Left lung (tissue), 10 donors: ENCODE results near the gene DTL. TPM values are rescaled to one million over a fixed set of nuclear protein-coding genes. Genes with fewer than 3 reads are reported as not detected.

Experiments
- ATAC-seq: fragments of 200-7000 bp; cut with Tn5 transposase; one replicate; pipeline ENCODE4 v1.9.1; 2020; ENCODE audit warnings: moderate library complexity
- DNase-seq, 4 donors: peaks; one replicate each; pipeline ENCODE4 v3.0.0-alpha.2; 2013 to 2020
- H3K27ac ChIP-seq, 2 donors: fragments of 200-600 bp; sonication (generic) in 1 of 2; one replicate each; pipeline versions ENCODE4 v1.5.0 to v1.8.0; 2020 to 2021
- H3K27me3 ChIP-seq, 2 donors: fragments of 200-600 bp; sonication (generic) in 1 of 2; one replicate each; pipeline versions ENCODE4 v1.5.0 to v1.8.0; 2020 to 2021
- H3K36me3 ChIP-seq, 2 donors: fragments of 200-600 bp; sonication (generic) in 1 of 2; one replicate each; pipeline versions ENCODE4 v1.5.0 to v1.8.0; 2020 to 2021
- H3K4me1 ChIP-seq, 2 donors: fragments of 200-600 bp; one replicate each; pipeline ENCODE4 v1.8.0; 2021
- H3K4me3 ChIP-seq, 2 donors: fragments of 200-600 bp; sonication (generic) in 1 of 2; one replicate each; pipeline versions ENCODE4 v1.5.0 to v1.8.0; 2020 to 2021; ENCODE audit warnings: mild to moderate bottlenecking in 1 of 2
- H3K9me3 ChIP-seq, 2 donors: fragments of 200-600 bp; sonication (generic) in 1 of 2; one replicate each; pipeline versions ENCODE4 v1.5.0 to v1.8.0; 2020 to 2021
- intact Hi-C, 2 donors: fragments of 100-400 bp; cut with DNase I; formaldehyde crosslinking; loops; one replicate each; pipeline versions ENCODE4 v1.11.2 to v1.14.2; 2022
- polyA plus RNA-seq, 6 donors: library from polyadenylated mRNA; unstranded; fragments of 120-200 nt; gene quantifications; one replicate each; pipeline ENCODE4 v1.2.1, GENCODE V29; 2013; ENCODE audit not compliant: insufficient read length in 6 of 6
- total RNA-seq, 2 donors: library from RNA; stranded (reverse); fragmentation: NEBNext Ultra II Directional; extraction: Animal tissue kit (Norgen Biotek cat#: 25700); gene quantifications; one replicate each; pipeline ENCODE4 v1.2.1, GENCODE V29; 2021
- TF ChIP-seq, protein P1 (sequence below), 2 donors: fragments of 200-600 bp; sonication (generic) in 1 of 2; IDR thresholded peaks; one replicate each; pipeline versions ENCODE4 v1.5.0 to v1.8.0; 2021; ENCODE audit warnings: antibody characterized with exemption in 2 of 2
- donor health status: DM: no; HTN: yes; CAD: no.
- donor health status: DM: no; HTN: no; CAD: no.

The DTL gene
- total and polyA plus RNA-seq, 8 donors: 8.7 to 38.3 (median 28.2) TPM

DNA sequence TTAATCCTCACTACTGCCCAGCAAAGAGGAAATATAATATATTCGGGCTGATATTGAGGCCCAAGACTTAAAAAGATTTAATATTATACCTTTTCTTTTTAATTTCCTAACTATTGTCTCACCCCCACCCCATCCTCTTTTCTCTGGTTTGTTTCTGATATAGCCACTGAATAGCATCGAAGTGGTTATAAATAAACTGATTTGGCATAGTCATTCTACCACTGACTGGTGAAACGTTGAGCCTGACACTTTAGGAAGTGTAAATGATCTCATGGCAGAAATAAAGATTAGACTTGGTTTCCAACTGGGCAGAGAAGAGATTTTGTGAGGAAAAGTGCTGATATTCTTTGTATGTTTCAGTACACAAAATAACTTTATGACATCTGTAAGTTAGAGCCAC, 39.3 kb downstream of the DTL start:
- intact Hi-C loops: loop anchor here in 1 of 2 donors (5.0 kb wide), 2 partner anchors 217 to 292 kb away; no protein-coding TSS in a partner anchor
- Histone ChIP-seq H3K27ac (no peak overlapping the region), H3K4me3 (no peak overlapping the region), H3K4me1 (peaks cover 0 to 6% of the 10 kb centered on the region in 2 donors), H3K27me3 (no peaks in the 10 kb centered on the region), H3K36me3 (no peaks in the 10 kb centered on the region), H3K9me3 (no peaks in the 10 kb centered on the region)
- no peak for ATAC-seq
- TF ChIP-seq, protein P1, sequence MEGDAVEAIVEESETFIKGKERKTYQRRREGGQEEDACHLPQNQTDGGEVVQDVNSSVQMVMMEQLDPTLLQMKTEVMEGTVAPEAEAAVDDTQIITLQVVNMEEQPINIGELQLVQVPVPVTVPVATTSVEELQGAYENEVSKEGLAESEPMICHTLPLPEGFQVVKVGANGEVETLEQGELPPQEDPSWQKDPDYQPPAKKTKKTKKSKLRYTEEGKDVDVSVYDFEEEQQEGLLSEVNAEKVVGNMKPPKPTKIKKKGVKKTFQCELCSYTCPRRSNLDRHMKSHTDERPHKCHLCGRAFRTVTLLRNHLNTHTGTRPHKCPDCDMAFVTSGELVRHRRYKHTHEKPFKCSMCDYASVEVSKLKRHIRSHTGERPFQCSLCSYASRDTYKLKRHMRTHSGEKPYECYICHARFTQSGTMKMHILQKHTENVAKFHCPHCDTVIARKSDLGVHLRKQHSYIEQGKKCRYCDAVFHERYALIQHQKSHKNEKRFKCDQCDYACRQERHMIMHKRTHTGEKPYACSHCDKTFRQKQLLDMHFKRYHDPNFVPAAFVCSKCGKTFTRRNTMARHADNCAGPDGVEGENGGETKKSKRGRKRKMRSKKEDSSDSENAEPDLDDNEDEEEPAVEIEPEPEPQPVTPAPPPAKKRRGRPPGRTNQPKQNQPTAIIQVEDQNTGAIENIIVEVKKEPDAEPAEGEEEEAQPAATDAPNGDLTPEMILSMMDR (IDR thresholded peaks at IDR 0.05): no peak
- no peak for DNase-seq

DNA sequence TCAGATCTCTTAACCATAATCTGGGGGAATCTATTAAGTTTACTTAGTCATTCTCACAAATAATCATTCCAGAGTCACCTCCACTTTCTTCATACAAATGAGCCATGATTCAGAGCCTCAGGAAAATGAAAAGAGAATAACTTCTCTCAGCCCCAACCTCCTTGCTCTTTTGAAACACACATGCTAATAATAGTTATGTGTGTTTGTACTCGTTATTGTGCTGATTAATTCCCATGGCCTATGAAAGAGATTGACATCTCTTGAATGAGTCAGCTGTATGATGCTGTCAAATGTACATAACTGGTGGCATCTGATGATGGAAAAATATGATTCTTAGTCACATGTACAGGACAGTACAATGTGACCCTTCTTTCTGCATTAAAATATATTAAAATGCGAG, 41.5 kb downstream of the DTL start:
- no peaks in the 10 kb centered on the region for H3K36me3 ChIP-seq
- H3K9me3 ChIP-seq: no peaks in the 10 kb centered on the region
- H3K4me1 ChIP-seq: no peaks in the 10 kb centered on the region
- intact Hi-C loops: no loop called here
- DNase-seq (no peak), ATAC-seq (no peak)
- H3K27ac ChIP-seq: no peak overlapping the region
- no peaks in the 10 kb centered on the region for H3K27me3 ChIP-seq
- TF ChIP-seq, protein P1 (IDR thresholded peaks at IDR 0.05): no peak
- no peak overlapping the region for H3K4me3 ChIP-seq

DNA sequence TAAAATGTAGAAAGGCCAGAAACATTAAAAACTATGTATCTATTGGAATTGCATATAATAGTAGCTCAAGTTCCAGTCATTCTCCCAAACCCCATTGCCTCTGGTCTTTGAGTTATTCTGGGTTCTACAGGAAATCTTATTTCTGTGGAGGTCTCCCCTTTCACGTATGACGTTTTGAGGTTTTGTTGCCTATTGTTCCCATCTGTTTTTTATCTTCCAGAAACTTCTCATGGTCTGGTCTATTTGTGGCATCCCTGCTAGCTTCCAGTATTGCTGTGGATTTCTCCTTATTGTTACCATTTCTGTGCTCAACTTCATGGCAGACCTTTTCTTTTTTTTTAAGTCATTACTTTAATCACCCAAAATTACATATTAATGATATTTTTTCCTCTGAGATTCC, 43.3 kb downstream of the DTL start:
- intact Hi-C loops: no loop called here

DNA sequence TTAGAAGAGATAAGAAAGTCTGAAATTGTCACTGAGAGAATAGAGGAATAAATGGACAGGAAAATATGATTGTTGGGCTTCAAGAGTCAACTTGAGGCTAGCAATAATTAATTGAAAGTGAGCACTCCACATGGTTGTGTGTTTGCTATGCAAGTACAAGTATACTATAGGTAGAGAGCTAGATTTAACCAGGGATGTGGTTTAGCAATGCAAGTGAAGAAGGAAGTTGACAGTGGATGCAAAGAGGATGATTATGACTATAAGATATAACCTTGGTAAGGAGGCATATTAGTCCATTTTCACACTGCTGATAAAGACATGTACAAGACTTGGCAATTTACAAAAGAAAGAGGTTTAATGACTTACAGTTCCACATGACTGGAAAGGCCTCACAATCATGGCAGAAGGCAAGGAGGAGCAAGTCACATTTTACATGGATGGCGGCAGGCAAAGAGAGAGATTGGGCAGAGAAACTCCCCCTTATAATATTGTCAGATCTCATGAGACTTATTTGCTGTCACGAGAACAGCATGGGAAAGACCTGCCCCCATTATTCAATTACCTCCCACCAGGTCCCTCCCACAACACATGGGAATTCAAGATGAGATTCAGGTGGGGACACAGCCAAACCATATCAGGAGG, 47.3 kb downstream of the DTL start:
- H3K27me3 ChIP-seq: no peaks in the 10 kb centered on the region
- H3K4me1 ChIP-seq: peaks cover 0 to 3% of the 10 kb centered on the region in 2 donors
- ATAC-seq (peak; percentile 44), DNase-seq (no peak)
- intact Hi-C loops: no loop called here
- H3K27ac ChIP-seq: no peak overlapping the region
- no peaks in the 10 kb centered on the region for H3K9me3 ChIP-seq
- no peak overlapping the region for H3K4me3 ChIP-seq
- H3K36me3 ChIP-seq: no peaks in the 10 kb centered on the region
- TF ChIP-seq, protein P1 (IDR thresholded peaks at IDR 0.05): no peak

More for the DNA sequence above, 43.3 kb downstream of the DTL start:
- TF ChIP-seq, protein P1 (IDR thresholded peaks at IDR 0.05): no peak
- DNase-seq (no peak), ATAC-seq (no peak)
- no peaks in the 10 kb centered on the region for H3K36me3 ChIP-seq
- no peak overlapping the region for H3K27ac ChIP-seq
- no peaks in the 10 kb centered on the region for H3K4me1 ChIP-seq
- no peaks in the 10 kb centered on the region for H3K27me3 ChIP-seq
- no peaks in the 10 kb centered on the region for H3K9me3 ChIP-seq
- no peak overlapping the region for H3K4me3 ChIP-seq

DNA sequence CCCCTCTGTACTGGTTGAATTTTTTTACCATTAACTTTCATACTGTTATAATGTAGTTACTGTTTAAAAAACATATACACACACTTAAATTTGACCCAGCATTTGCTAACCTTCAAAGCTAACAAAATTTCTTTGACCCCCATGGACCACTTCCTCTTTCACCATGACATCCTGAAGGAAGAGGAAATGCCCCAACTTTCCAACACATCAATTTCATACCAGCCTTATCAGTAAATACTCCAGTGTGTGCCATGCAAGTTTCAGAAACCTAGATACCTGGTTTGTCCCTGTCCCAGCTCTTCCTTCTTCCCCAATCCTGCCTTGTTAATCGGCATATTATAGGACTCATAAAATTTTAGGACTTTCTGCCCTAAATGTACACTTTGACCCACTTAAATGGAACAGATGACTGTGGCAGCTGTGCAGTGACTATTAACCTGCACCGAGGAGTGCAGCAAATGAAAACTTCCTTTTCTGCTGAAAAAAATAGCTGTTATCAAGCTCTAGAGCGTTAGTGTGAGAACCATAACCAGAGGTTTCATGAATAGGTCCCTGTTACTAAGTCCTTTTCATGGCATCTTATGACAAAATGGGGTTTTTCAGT, 54.1 kb downstream of the DTL start:
- H3K27ac ChIP-seq: peak overlapping the region in 1 of 2 donors; percentile 67
- no peaks in the 10 kb centered on the region for H3K36me3 ChIP-seq
- peaks cover 9 to 31% of the 10 kb centered on the region in 2 donors for H3K4me1 ChIP-seq
- DNase-seq (no peak), ATAC-seq (no peak)
- TF ChIP-seq, protein P1 (IDR thresholded peaks at IDR 0.05): no peak
- no peak overlapping the region for H3K4me3 ChIP-seq
- no peaks in the 10 kb centered on the region for H3K27me3 ChIP-seq
- intact Hi-C loops: no loop called here
- no peaks in the 10 kb centered on the region for H3K9me3 ChIP-seq
